Right lobe of liver (tissue), 6 donors: Measurements from ENCODE around the gene MYOCOS. TPM values are rescaled to one million over a fixed set of nuclear protein-coding genes. Genes with fewer than 3 reads are reported as not detected.

ENCODE experiments used
- ATAC-seq, 4 donors: fragments of 200-7000 bp; cut with Tn5 transposase; one replicate each; pipeline ENCODE4 v1.9.1; 2020; ENCODE audit warnings: mild to moderate bottlenecking in 4 of 4, moderate library complexity in 4 of 4
- DNase-seq, 3 donors: peaks; one replicate each; pipeline ENCODE4 v3.0.0-alpha.2; 2020
- H3K27ac ChIP-seq, 3 donors: fragments of 200-600 bp; one replicate each; pipeline ENCODE4 v1.8.0; 2022
- H3K27me3 ChIP-seq, 2 donors: fragments of 200-600 bp; one replicate each; pipeline ENCODE4 v1.8.0; 2022
- H3K36me3 ChIP-seq, 4 donors: fragments of 200-600 bp; sonication (generic) in 1 of 4; one replicate each; pipeline versions ENCODE4 v1.5.1 to v1.8.0; 2017 to 2022; ENCODE audit warnings: control low read depth in 1 of 4
- H3K4me1 ChIP-seq, 4 donors: fragments of 200-600 bp; sonication (generic) in 1 of 4; one replicate each; pipeline versions ENCODE4 v1.5.1 to v1.8.0; 2017 to 2022; ENCODE audit warnings: control low read depth in 1 of 4
- H3K4me3 ChIP-seq, 3 donors: fragments of 200-600 bp; one replicate each; pipeline ENCODE4 v1.8.0; 2022
- H3K9me3 ChIP-seq, 4 donors: fragments of 200-600 bp; sonication (generic) in 1 of 4; one replicate each; pipeline versions ENCODE4 v1.5.1 to v1.8.0; 2017 to 2022; ENCODE audit warnings: control low read depth in 1 of 4
- CTCF ChIP-seq, 4 donors: fragments of 200-600 bp in 3 of 4; fragments of 450-650 bp in 1 of 4; IDR thresholded peaks; one replicate each; pipeline versions ENCODE4 v1.5.1 to v1.8.0; 2016 to 2022; ENCODE audit warnings: antibody characterized with exemption in 4 of 4, mild to moderate bottlenecking in 2 of 4
- POLR2A ChIP-seq: fragments of 450-650 bp; IDR thresholded peaks from one replicate; pipeline ENCODE4 v1.6.1; 2017; ENCODE audit warnings: antibody characterized with exemption, mild to moderate bottlenecking
- WGBS: methylation state at CpG from one replicate; pipeline ENCODE4 v1.1.6; 2018; ENCODE audit warnings: low coverage, low lambda C conversion rate; ENCODE audit not compliant: insufficient coverage; ENCODE audit errors: missing lambda C conversion rate; 5-methylcytosine and 5-hydroxymethylcytosine counted together
- intact Hi-C, 2 donors: fragments of 100-400 bp; cut with DNase I; formaldehyde crosslinking; loops; one replicate each; pipeline versions ENCODE4 v1.11.2 to v1.14.1; 2022
- total RNA-seq, 6 experiments: library from RNA; depleted of rRNA in 2 of 6; stranded (reverse); fragments of >200 nt in 2 of 6; fragmentation: NEBNext Ultra II Directional in 3 of 6; extraction: Animal tissue kit (Norgen Biotek cat#: 25700) in 3 of 6; gene quantifications; one replicate each; pipeline versions ENCODE4 v1.1.0 to v1.2.4, GENCODE V29; 2016 to 2023
- donor health status: DM: no; HTN: yes; CAD: no.
- donor health status: DM: no; HTN: no; CAD: no.
- donor health status: DM: no; HTN: no; CAD: no.
- donor health status: DM: no; HTN: yes; CAD: no.
- donor health status: DM: no; HTN: yes; CAD: no.

The MYOCOS gene
- total RNA-seq, 6 experiments from 2014 or later: not detected

GRCh38 chr1:171640225-171640624 is 18.2 kb downstream of the MYOCOS start:
- H3K27me3 ChIP-seq: no peaks in the 10 kb centered on the region
- TF ChIP-seq POLR2A (no peak), CTCF (IDR thresholded peaks at IDR 0.05) (no peak)
- no peak for DNase-seq

GRCh38 chr1:171641076-171641864 is 19.2 kb downstream of the MYOCOS start:
- 54% methylated on average over 9 of the region's 10 CpGs for WGBS
- DNase-seq (no peak), ATAC-seq (no peak)
- H3K27me3 ChIP-seq: no peaks in the 10 kb centered on the region
- intact Hi-C loops: loop anchor here in 1 of 2 donors (10.0 kb wide), 1 partner anchor 74 kb away; no protein-coding TSS in a partner anchor
- no peaks in the 10 kb centered on the region for H3K9me3 ChIP-seq
- TF ChIP-seq POLR2A: no peak
- TF ChIP-seq CTCF (IDR thresholded peaks at IDR 0.05): no peak
- no peaks in the 10 kb centered on the region for H3K36me3 ChIP-seq
- H3K4me3 ChIP-seq: no peak overlapping the region
- H3K27ac ChIP-seq: no peak overlapping the region
- H3K4me1 ChIP-seq: peaks cover 0 to 13% (median 2%) of the 10 kb centered on the region in 4 donors

More at GRCh38 chr1:171640225-171640624, 18.2 kb downstream of the MYOCOS start:
- Histone ChIP-seq H3K9me3 (no peaks in the 10 kb centered on the region), H3K27ac (no peak overlapping the region), H3K36me3 (no peaks in the 10 kb centered on the region), H3K4me3 (no peak overlapping the region), H3K4me1 (peaks cover 0 to 3% (median 1%) of the 10 kb centered on the region in 4 donors)
- 92% methylated on average over 1 of the region's 1 CpG for WGBS
- intact Hi-C loops: loop anchor here in 1 of 2 donors (10.0 kb wide), 1 partner anchor 75 kb away; no protein-coding TSS in a partner anchor
- no peak for ATAC-seq

- no peak for TF ChIP-seq CTCF (IDR thresholded peaks at IDR 0.05)
- TF ChIP-seq POLR2A: no peak
- H3K9me3 ChIP-seq: no peaks in the 10 kb centered on the region
- no peak overlapping the region for H3K4me3 ChIP-seq
- no peak for DNase-seq
- intact Hi-C loops: loop anchor here in 1 of 2 donors (10.0 kb wide), 1 partner anchor 73 kb away; no protein-coding TSS in a partner anchor
- WGBS: 80% methylated on average over 1 of the region's 4 CpGs
- peaks cover 0 to 13% (median 2%) of the 10 kb centered on the region in 4 donors for H3K4me1 ChIP-seq
- no peak for ATAC-seq
- no peaks in the 10 kb centered on the region for H3K36me3 ChIP-seq
- H3K27ac ChIP-seq: no peak overlapping the region
- no peaks in the 10 kb centered on the region for H3K27me3 ChIP-seq
Observed at GRCh38 chr1:171642197-171642596, 20.2 kb downstream of the MYOCOS start.

- Histone ChIP-seq H3K27ac (no peak overlapping the region), H3K27me3 (no peaks in the 10 kb centered on the region), H3K36me3 (no peaks in the 10 kb centered on the region), H3K9me3 (no peaks in the 10 kb centered on the region), H3K4me3 (no peak overlapping the region), H3K4me1 (peaks cover 0 to 13% (median 2%) of the 10 kb centered on the region in 4 donors)
- TF ChIP-seq CTCF (IDR thresholded peaks at IDR 0.05) (no peak), POLR2A (no peak)
- WGBS: no CpG with 5 or more reads among the region's 8 CpGs
- DNase-seq (no peak), ATAC-seq (no peak)
- intact Hi-C loops: loop anchor here in 1 of 2 donors (10.0 kb wide), 1 partner anchor 72 kb away; no protein-coding TSS in a partner anchor
Observed at GRCh38 chr1:171643156-171643555, 21.1 kb downstream of the MYOCOS start.
